Measurements from ENCODE around the gene FASN.

Gene FASN

GRCh38 chr17:82126556-82127314 lies 28.7 kb upstream of the FASN start:
- no peak for TF ChIP-seq JUND (IDR thresholded peaks at IDR 0.05; ENCODE audit: low read depth)
- in situ Hi-C loops (cut with HindIII; ENCODE audit: low pct_unique_long_range_greater_than_20kb, low sequenced_read_pairs), result no loop called here
- DNase-seq (ENCODE audit: low read depth in 1 of 2, low spot score in 1 of 2), result no peak

- TF ChIP-seq JUND (IDR thresholded peaks at IDR 0.05; ENCODE audit: low read depth), result no peak
Observed at GRCh38 chr17:82124101-82124500, 26.1 kb upstream of the FASN start.

GRCh38 chr17:82121660-82122629 lies 23.9 kb upstream of the FASN start:
- no peak for TF ChIP-seq JUND (IDR thresholded peaks at IDR 0.05; ENCODE audit: low read depth)
- no peak for DNase-seq (ENCODE audit: low read depth in 1 of 2, low spot score in 1 of 2)
- in situ Hi-C loops (cut with HindIII; ENCODE audit: low pct_unique_long_range_greater_than_20kb, low sequenced_read_pairs), result no loop called here

More at GRCh38 chr17:82124101-82124500, 26.1 kb upstream of the FASN start:
- DNase-seq (ENCODE audit: low read depth in 1 of 2, low spot score in 1 of 2), result no peak
- in situ Hi-C loops (cut with HindIII; ENCODE audit: low pct_unique_long_range_greater_than_20kb, low sequenced_read_pairs), result no loop called here

- TF ChIP-seq JUND (IDR thresholded peaks at IDR 0.05; ENCODE audit: low read depth), result no peak
- DNase-seq (ENCODE audit: low read depth in 1 of 2, low spot score in 1 of 2), result no peak
- in situ Hi-C loops (cut with HindIII; ENCODE audit: low pct_unique_long_range_greater_than_20kb, low sequenced_read_pairs), result no loop called here
Observed at GRCh38 chr17:82121246-82121645, 23.2 kb upstream of the FASN start.

GRCh38 chr17:82120148-82120547 lies 22.1 kb upstream of the FASN start:
- no peak for TF ChIP-seq JUND (IDR thresholded peaks at IDR 0.05; ENCODE audit: low read depth)
- DNase-seq (ENCODE audit: low read depth in 1 of 2, low spot score in 1 of 2), result no peak
- in situ Hi-C loops (cut with HindIII; ENCODE audit: low pct_unique_long_range_greater_than_20kb, low sequenced_read_pairs), result no loop called here

GRCh38 chr17:82118815-82119380 lies 20.9 kb upstream of the FASN start:
- TF ChIP-seq JUND (IDR thresholded peaks at IDR 0.05; ENCODE audit: low read depth), result no peak
- in situ Hi-C loops (cut with HindIII; ENCODE audit: low pct_unique_long_range_greater_than_20kb, low sequenced_read_pairs), result no loop called here
- DNase-seq (ENCODE audit: low read depth in 1 of 2, low spot score in 1 of 2), result no peak

- no peak for DNase-seq (ENCODE audit: low read depth in 1 of 2, low spot score in 1 of 2)
Observed at GRCh38 chr17:82118168-82118814, 20.3 kb upstream of the FASN start.

GRCh38 chr17:82117139-82118090 lies 19.4 kb upstream of the FASN start:
- in situ Hi-C loops (cut with HindIII; ENCODE audit: low pct_unique_long_range_greater_than_20kb, low sequenced_read_pairs), result no loop called here
- no peak for DNase-seq (ENCODE audit: low read depth in 1 of 2, low spot score in 1 of 2)
- no peak for TF ChIP-seq JUND (IDR thresholded peaks at IDR 0.05; ENCODE audit: low read depth)

More at GRCh38 chr17:82118168-82118814, 20.3 kb upstream of the FASN start:
- TF ChIP-seq JUND (IDR thresholded peaks at IDR 0.05; ENCODE audit: low read depth), result no peak
- in situ Hi-C loops (cut with HindIII; ENCODE audit: low pct_unique_long_range_greater_than_20kb, low sequenced_read_pairs), result no loop called here

GRCh38 chr17:82116246-82116645 lies 18.2 kb upstream of the FASN start:
- in situ Hi-C loops (cut with HindIII; ENCODE audit: low pct_unique_long_range_greater_than_20kb, low sequenced_read_pairs), result no loop called here
- TF ChIP-seq JUND (IDR thresholded peaks at IDR 0.05; ENCODE audit: low read depth), result no peak
- no peak for DNase-seq (ENCODE audit: low read depth in 1 of 2, low spot score in 1 of 2)

GRCh38 chr17:82114872-82115271 lies 16.8 kb upstream of the FASN start:
- in situ Hi-C loops (cut with HindIII; ENCODE audit: low pct_unique_long_range_greater_than_20kb, low sequenced_read_pairs), result no loop called here
- no peak for TF ChIP-seq JUND (IDR thresholded peaks at IDR 0.05; ENCODE audit: low read depth)
- no peak for DNase-seq (ENCODE audit: low read depth in 1 of 2, low spot score in 1 of 2)

GRCh38 chr17:82114447-82114846 lies 16.4 kb upstream of the FASN start:
- no peak for TF ChIP-seq JUND (IDR thresholded peaks at IDR 0.05; ENCODE audit: low read depth)
- in situ Hi-C loops (cut with HindIII; ENCODE audit: low pct_unique_long_range_greater_than_20kb, low sequenced_read_pairs), result no loop called here

More at GRCh38 chr17:82114447-82114846, 16.4 kb upstream of the FASN start:
- no peak for DNase-seq (ENCODE audit: low read depth in 1 of 2, low spot score in 1 of 2)

All from T47D (cell line).